Measurements from ENCODE around the gene TBC1D2B. TPM values are rescaled to one million over a fixed set of nuclear protein-coding genes. Genes with fewer than 3 reads are reported as not detected.

TBC1D2B gene

DNA sequence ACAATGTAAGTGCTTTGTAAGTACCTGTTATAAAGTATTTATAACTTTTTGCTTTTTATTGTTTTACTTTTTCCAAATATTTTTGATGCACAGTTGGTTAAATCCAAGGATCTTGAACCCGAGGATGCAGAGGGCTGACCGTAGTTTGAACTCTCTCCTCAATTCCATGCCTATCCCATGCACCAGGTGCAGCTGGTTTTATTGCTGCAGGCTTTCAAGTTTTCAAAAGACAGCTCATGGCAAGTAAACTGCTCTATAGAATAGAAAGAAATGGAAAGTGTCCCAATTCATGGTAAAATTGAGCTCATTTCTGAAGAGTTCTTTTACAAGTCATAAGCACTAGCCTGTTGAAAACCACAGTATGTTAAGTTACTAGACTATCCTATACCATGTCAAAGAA, 131.9 kb downstream of the TBC1D2B start:
- Histone ChIP-seq H3K9me3 (replicated peaks in 1 of 2; ENCODE audit: control insufficient read depth in 2 of 2, insufficient read depth in 1 of 2, low read depth in 1 of 2, low read length in 2 of 2) (no peaks in the 10 kb centered on the region), H2AK5ac (ENCODE audit: low read depth, low read length) (no peak overlapping the region), H4K8ac (ENCODE audit: low read depth, low read length) (no peak overlapping the region), H2BK120ac (ENCODE audit: low read depth, low read length) (no peak overlapping the region), H2BK15ac (ENCODE audit: low read length) (no peak overlapping the region), H3K9ac (ENCODE audit: low read depth, low read length, poor library complexity) (no peak overlapping the region), H2BK12ac (ENCODE audit: low read length) (no peak overlapping the region), H3K14ac (ENCODE audit: low read length) (no peak overlapping the region), H2AFZ (ENCODE audit: low read length) (no peak overlapping the region), H3K27ac (replicated peaks; ENCODE audit: low read length) (no peak overlapping the region), H3K23ac (ENCODE audit: low read depth, low read length, poor library complexity) (no peak overlapping the region), H3K4me3 (ENCODE audit: low read length in 2 of 2) (no peak overlapping the region), H3K27me3 (ENCODE audit: control insufficient read depth in 3 of 3, insufficient read depth in 3 of 3, low read depth in 1 of 3, low read length in 3 of 3) (no peaks in the 10 kb centered on the region), H3K79me1 (ENCODE audit: low read depth, low read length) (no peaks in the 10 kb centered on the region), H3K4ac (ENCODE audit: low read length) (no peak overlapping the region), H3K36me3 (replicated peaks in 1 of 2; ENCODE audit: control insufficient read depth in 2 of 2, insufficient read depth in 2 of 2, low read length in 2 of 2) (no peaks in the 10 kb centered on the region), H3K18ac (ENCODE audit: low read length) (no peak overlapping the region), H3K4me1 (ENCODE audit: control insufficient read depth in 2 of 2, insufficient read depth in 1 of 2, low read depth in 1 of 2, low read length in 2 of 2) (peaks cover 5 to 6% of the 10 kb centered on the region in 2 donors), H3K4me2 (ENCODE audit: insufficient read depth, low read length, poor library complexity, severe bottlenecking) (no peak overlapping the region), H4K91ac (ENCODE audit: low read depth, low read length, poor library complexity) (no peak overlapping the region), H2BK5ac (ENCODE audit: low read length) (no peak overlapping the region)
- DNase-seq (ENCODE audit: low spot score) = no peak
- no CpG with 5 or more reads among the region's 2 CpGs for WGBS, 2 donors (ENCODE audit: extremely low coverage in 2 of 2, insufficient read length in 2 of 2, insufficient replicate concordance in 1 of 2)

Small RNA genes within 50 kb of the gene (small RNA-seq; reads per million reads assigned to genes)
- not detected for gene RF00092 (ENCODE audit: insufficient read depth)
